GM12878 (cell line): ENCODE results near the gene MYO16. TPM values are rescaled to one million over a fixed set of nuclear protein-coding genes. Genes with fewer than 3 reads are reported as not detected.

Experiments
- ATAC-seq: fragments of 200-7000 bp; cut with Tn5 transposase; 3 replicates; pipeline ENCODE4 v1.9.1; 2020; ENCODE audit warnings: mild to moderate bottlenecking, moderate library complexity
- BruUV-seq: library from RNA; stranded (reverse); fragments of 400-500 nt; replicated peaks from 2 replicates; lab custom pipeline; 2021; lab: Mats Ljungman, UMichigan
- CTCF ChIA-PET: fragments of 300-600 bp; sonication (Branson Sonifier 250); formaldehyde crosslinking; extraction: SDS; loops from one replicate; lab custom pipeline; 2021; ENCODE audit warnings: inconsistent platforms; lab: Yijun Ruan, JAX
- POLR2A ChIA-PET: fragments of 350-600 bp; formaldehyde crosslinking; extraction: SDS; loops from one replicate; lab custom pipeline; 2021; ENCODE audit warnings: inconsistent platforms; lab: Charles Lee
- RAD21 ChIA-PET: fragments of 300-600 bp; sonication (Branson Sonifier 250); formaldehyde crosslinking; loops from one replicate; lab custom pipeline; 2023; ENCODE audit warnings: antibody characterized with exemption; ENCODE audit not compliant: unreplicated experiment; lab: Charles Lee
- SMC1A ChIA-PET: fragments of 300-600 bp; sonication (Branson Sonifier 250); formaldehyde crosslinking; loops from one replicate; lab custom pipeline; 2023; ENCODE audit not compliant: unreplicated experiment, uncharacterized antibody; lab: Charles Lee
- DNase-seq: peaks from one replicate; pipeline ENCODE4 v3.0.0-alpha.2; 2011; ENCODE audit warnings: low read depth, low spot score
- FAIRE-seq: peaks from 3 replicates; lab custom pipeline; 2011; peaks lifted over from hg19 to GRCh38; lab: Jason Lieb, UNC
- H2AFZ ChIP-seq: 2 replicates; pipeline ENCODE4 v1.6.0; 2011; ENCODE audit warnings: low read depth, low read length, control low read depth; ENCODE audit not compliant: control insufficient read depth
- H3K27ac ChIP-seq: 2 replicates; pipeline ENCODE4 v1.5.1; 2011; ENCODE audit warnings: control low read depth; ENCODE audit not compliant: control insufficient read depth, insufficient read depth
- H3K27me3 ChIP-seq, 2 experiments: replicated peaks in 1 of 2; 2 replicates each; pipeline versions ENCODE4 v1.6.0 to v1.6.1; 2011; ENCODE audit warnings: low read length in 1 of 2; ENCODE audit not compliant: control insufficient read depth in 2 of 2, insufficient read depth in 2 of 2
- H3K36me3 ChIP-seq, 2 experiments: 2 replicates each; pipeline ENCODE4 v1.5.1; 2011; ENCODE audit warnings: low read length in 1 of 2; ENCODE audit not compliant: control insufficient read depth in 2 of 2, insufficient read depth in 2 of 2
- H3K4me1 ChIP-seq: 2 replicates; pipeline ENCODE4 v1.6.1; 2011; ENCODE audit warnings: mild to moderate bottlenecking, low read length, moderate library complexity, mixed read lengths; ENCODE audit not compliant: control insufficient read depth, insufficient read depth
- H3K4me2 ChIP-seq: 2 replicates; pipeline ENCODE4 v1.6.0; 2011; ENCODE audit warnings: control low read depth; ENCODE audit not compliant: control insufficient read depth, insufficient read depth
- H3K4me3 ChIP-seq: fragments of 200-600 bp; sonication (generic); 2 replicates; pipeline ENCODE4 v1.5.1; 2016
- H3K79me2 ChIP-seq: 2 replicates; pipeline ENCODE4 v1.6.0; 2011; ENCODE audit warnings: low read length; ENCODE audit not compliant: control insufficient read depth, insufficient read depth
- H3K9ac ChIP-seq: 2 replicates; pipeline ENCODE4 v1.8.0; 2011; ENCODE audit warnings: low read length, control low read depth, mixed read lengths; ENCODE audit not compliant: control insufficient read depth, insufficient read depth
- H3K9me3 ChIP-seq: replicated peaks from 3 replicates; pipeline ENCODE4 v1.5.1; 2011; ENCODE audit warnings: mild to moderate bottlenecking, low read length; ENCODE audit not compliant: control insufficient read depth, insufficient read depth
- H4K20me1 ChIP-seq: 2 replicates; pipeline ENCODE4 v1.6.0; 2011; ENCODE audit not compliant: control insufficient read depth, insufficient read depth
- BRCA1 ChIP-seq: IDR thresholded peaks from 2 replicates; pipeline ENCODE4 v1.6.1; 2011; ENCODE audit warnings: low read depth, low read length, improper control_type of control experiment
- IKZF1 ChIP-seq: fragments of 450-650 bp; conservative IDR thresholded peaks from 2 replicates; pipeline ENCODE4 v1.6.1; 2017; ENCODE audit warnings: antibody characterized with exemption, mild to moderate bottlenecking
- NFIC ChIP-seq: IDR thresholded peaks from 2 replicates; pipeline ENCODE4 v1.6.1; 2012; ENCODE audit warnings: low read depth, mild to moderate bottlenecking, inconsistent platforms, low read length, moderate library complexity
- NFXL1 ChIP-seq: fragments of 450-650 bp; IDR thresholded peaks from 2 replicates; pipeline ENCODE4 v1.6.1; 2017; ENCODE audit warnings: antibody characterized with exemption, mild to moderate bottlenecking, borderline replicate concordance
- NR2C1 ChIP-seq: fragments of 450-650 bp; IDR thresholded peaks from 2 replicates; pipeline ENCODE4 v1.6.1; 2017; ENCODE audit warnings: antibody characterized with exemption, mild to moderate bottlenecking, moderate library complexity
- PAX5 ChIP-seq: IDR thresholded peaks from 2 replicates; pipeline ENCODE4 v1.6.1; 2011; ENCODE audit warnings: low read depth, low read length, borderline replicate concordance
- POLR2AphosphoS5 ChIP-seq: IDR thresholded peaks from 2 replicates; pipeline ENCODE4 v1.6.1; 2011; ENCODE audit warnings: mild to moderate bottlenecking, low read length, inconsistent platforms
- RAD21 ChIP-seq: IDR thresholded peaks from 2 replicates; pipeline ENCODE4 v1.6.1; 2011; ENCODE audit warnings: mild to moderate bottlenecking, low read depth, low read length, moderate library complexity; ENCODE audit not compliant: insufficient read depth
- SMC3 ChIP-seq: IDR thresholded peaks from 2 replicates; pipeline ENCODE4 v1.6.1; 2011; ENCODE audit warnings: low read length, improper control_type of control experiment, borderline replicate concordance
- SREBF1 ChIP-seq: IDR thresholded peaks from 2 replicates; pipeline ENCODE4 v1.6.1; 2012; ENCODE audit warnings: mild to moderate bottlenecking, low read length
- WGBS: methylation state at CpG from one replicate; pipeline ENCODE4 v1.1.6; 2016; ENCODE audit warnings: low lambda C conversion rate; ENCODE audit not compliant: insufficient replicate concordance, insufficient coverage; ENCODE audit errors: missing lambda C conversion rate; 5-methylcytosine and 5-hydroxymethylcytosine counted together
- in situ Hi-C: fragments of 300-500 bp; cut with MboI; formaldehyde crosslinking; loops from 9 replicates; pipeline ENCODE4 v1.14.3; 2018; ENCODE audit warnings: mixed read lengths
- intact Hi-C: fragments of 100-400 bp; cut with micrococcal nuclease; formaldehyde crosslinking; loops from one replicate; pipeline ENCODE4 v1.14.2; 2022; ENCODE audit not compliant: unreplicated experiment
- polyA plus RNA-seq, 11 experiments: library from polyadenylated mRNA; depleted of rRNA in 4 of 11; unstranded in 6 of 11; stranded (reverse) in 5 of 11; fragments of >200 nt; fragmentation: Nextera tagmentation in 4 of 11; fragmentation: Illumina TruSeq in 1 of 11; extraction: Ambion mirVana in 4 of 11; extraction: Trizol in 1 of 11; gene quantifications; 1 replicate in 1 of 11; 2 replicates in 10 of 11; pipeline versions ENCODE4 v1.2.1 to v1.2.3, GENCODE V29; 2011 to 2016; ENCODE audit warnings: inconsistent platforms in 2 of 11, missing spikeins in 2 of 11, low read depth in 1 of 11
- total RNA-seq, 4 experiments: library from RNA; depleted of rRNA in 3 of 4; stranded (reverse); fragments of >200 nt in 3 of 4; fragmentation: Illumina TruSeq in 1 of 4; extraction: Trizol in 1 of 4; gene quantifications; 2 replicates each; pipeline versions ENCODE4 v1.2.1 to v1.2.3, GENCODE V29; 2013 to 2021
- TF ChIP-seq, protein P1 (sequence below), 3 experiments: IDR thresholded peaks in 2 of 3; conservative IDR thresholded peaks in 1 of 3; 2 replicates each; pipeline ENCODE4 v1.5.1; 2011; ENCODE audit warnings: low read depth in 3 of 3, low read length in 3 of 3, mild to moderate bottlenecking in 3 of 3, control low read depth in 2 of 3, moderate library complexity in 2 of 3, inconsistent platforms in 1 of 3, mixed read lengths in 1 of 3; ENCODE audit not compliant: control insufficient read depth in 2 of 3, insufficient read depth in 1 of 3; ENCODE audit errors: extremely low read depth in 1 of 3

MYO16 gene
- total and polyA plus RNA-seq, 10 of the 15 experiments (the other 5 are each of a cell fraction or from before 2014, with no cell fraction given) = under 0.01 to 1.7 (median 0.05) TPM; not detected in 4

DNA sequence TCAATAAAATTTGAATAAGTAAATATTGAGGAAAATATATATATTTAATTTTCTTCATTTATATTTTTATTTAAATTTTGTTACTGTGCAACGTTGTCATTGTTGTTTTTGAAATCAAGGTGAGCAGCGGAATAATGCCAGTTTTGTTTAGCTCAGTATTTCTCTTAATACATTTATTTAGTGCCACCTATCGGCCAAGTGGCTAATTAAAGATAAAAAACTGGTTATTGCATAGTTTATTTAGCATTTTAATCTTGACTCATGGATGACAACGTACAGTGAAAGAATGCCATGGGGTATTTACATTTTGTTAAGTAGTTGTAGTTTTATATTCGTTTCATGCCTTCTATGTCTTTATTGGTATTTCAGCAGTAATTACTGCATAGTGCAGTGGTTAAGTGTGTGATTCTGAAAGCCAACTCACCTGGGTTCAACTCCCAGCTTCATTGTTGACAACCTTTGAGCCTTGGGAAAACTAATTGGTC lies 265.9 kb downstream of the MYO16 start:
- DNase-seq = no peak
- no peak overlapping the region for H3K9ac ChIP-seq
- ATAC-seq = peak; percentile 71
- no peaks in the 10 kb centered on the region for H3K9me3 ChIP-seq
- FAIRE-seq = peak; percentile 59
- no peaks in the 10 kb centered on the region for H3K4me1 ChIP-seq
- no TSS peak for BruUV-seq
- intact Hi-C loops = loop anchor here (5.0 to 10.0 kb wide), 3 partner anchors 390 to 718 kb away; no protein-coding TSS in a partner anchor
- H3K27me3 ChIP-seq = no peaks in the 10 kb centered on the region
- H2AFZ ChIP-seq = no peak overlapping the region
- ChIA-PET SMC1A (interaction anchor here (0.7 to 2.6 kb wide), 35 partner anchors 9 to 739 kb away, joined by 3 to 28 read pairs (median 4); no protein-coding TSS in a partner anchor), CTCF (interaction anchor here (0.7 to 2.7 kb wide), 43 partner anchors 10 to 1684 kb away, joined by 3 to 43 read pairs (median 4); no protein-coding TSS in a partner anchor), RAD21 (interaction anchor here (0.6 to 2.1 kb wide), 24 partner anchors 10 to 739 kb away, joined by 3 to 20 read pairs (median 4); partner anchors contain the start of gene MYO16), POLR2A (no interaction called here)
- in situ Hi-C loops = no loop called here
- no peaks in the 10 kb centered on the region for H3K36me3 ChIP-seq
- H3K79me2 ChIP-seq = no peaks in the 10 kb centered on the region
- TF ChIP-seq SMC3 = peak; percentile 44; the same call in 1 of the 2 replicates
- no peak for TF ChIP-seq BRCA1
- no peak for TF ChIP-seq SREBF1
- TF ChIP-seq NFXL1 = no peak
- no peak for TF ChIP-seq IKZF1
- no peak for TF ChIP-seq PAX5
- TF ChIP-seq NFIC = no peak
- TF ChIP-seq RAD21 = peak; percentile 59
- TF ChIP-seq, protein P1, sequence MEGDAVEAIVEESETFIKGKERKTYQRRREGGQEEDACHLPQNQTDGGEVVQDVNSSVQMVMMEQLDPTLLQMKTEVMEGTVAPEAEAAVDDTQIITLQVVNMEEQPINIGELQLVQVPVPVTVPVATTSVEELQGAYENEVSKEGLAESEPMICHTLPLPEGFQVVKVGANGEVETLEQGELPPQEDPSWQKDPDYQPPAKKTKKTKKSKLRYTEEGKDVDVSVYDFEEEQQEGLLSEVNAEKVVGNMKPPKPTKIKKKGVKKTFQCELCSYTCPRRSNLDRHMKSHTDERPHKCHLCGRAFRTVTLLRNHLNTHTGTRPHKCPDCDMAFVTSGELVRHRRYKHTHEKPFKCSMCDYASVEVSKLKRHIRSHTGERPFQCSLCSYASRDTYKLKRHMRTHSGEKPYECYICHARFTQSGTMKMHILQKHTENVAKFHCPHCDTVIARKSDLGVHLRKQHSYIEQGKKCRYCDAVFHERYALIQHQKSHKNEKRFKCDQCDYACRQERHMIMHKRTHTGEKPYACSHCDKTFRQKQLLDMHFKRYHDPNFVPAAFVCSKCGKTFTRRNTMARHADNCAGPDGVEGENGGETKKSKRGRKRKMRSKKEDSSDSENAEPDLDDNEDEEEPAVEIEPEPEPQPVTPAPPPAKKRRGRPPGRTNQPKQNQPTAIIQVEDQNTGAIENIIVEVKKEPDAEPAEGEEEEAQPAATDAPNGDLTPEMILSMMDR (IDR thresholded peaks at IDR 0.05 in 2 of 3, conservative IDR thresholded peaks at IDR 0.05 in 1 of 3; ENCODE audit: control insufficient read depth in 2 of 3, extremely low read depth in 1 of 3, insufficient read depth in 1 of 3, low read depth in 3 of 3, low read length in 3 of 3) = peak; percentile 20 to 61 (median 37); a peak in 5 of 6 replicates
- TF ChIP-seq POLR2AphosphoS5 = no peak
- no peak for TF ChIP-seq NR2C1
- 8% methylated on average over 5 of the region's 5 CpGs for WGBS
- H3K27ac ChIP-seq = no peak overlapping the region
- H4K20me1 ChIP-seq = no peaks in the 10 kb centered on the region
- H3K4me2 ChIP-seq = no peak overlapping the region
- H3K4me3 ChIP-seq = no peak overlapping the region
